ENCODE measurements around the gene POC1B.

POC1B gene

GRCh38 chr12:89538897-89539296 lies 13.1 kb upstream of the POC1B start:
- no peak for DNase-seq

- no peak for DNase-seq
Observed at GRCh38 chr12:89537389-89537788, 11.5 kb upstream of the POC1B start.

GRCh38 chr12:89529738-89530137 lies 3.9 kb upstream of the POC1B start:
- DNase-seq: no peak

- DNase-seq: no peak
Observed at GRCh38 chr12:89528434-89528833, 2.6 kb upstream of the POC1B start.

- no peak for DNase-seq
Observed at GRCh38 chr12:89525305-89525823, 483 bp downstream of the POC1B start.

- no peak for DNase-seq
Observed at GRCh38 chr12:89524541-89525304, 1.1 kb downstream of the POC1B start, which contains the start of gene GALNT4. GALNT4 (minus strand) TSS chr12:89524796; CDS start chr12:89524549, 247 bp downstream.

- no peak for DNase-seq
Observed at GRCh38 chr12:89523843-89524540, 1.9 kb downstream of the POC1B start.

GRCh38 chr12:89523393-89523792 lies 2.5 kb downstream of the POC1B start:
- DNase-seq: no peak

- DNase-seq: no peak
Observed at GRCh38 chr12:89521364-89522223, 4.3 kb downstream of the POC1B start.

- DNase-seq: no peak
Observed at GRCh38 chr12:89517720-89518119, 8.1 kb downstream of the POC1B start.

- DNase-seq: no peak
Observed at GRCh38 chr12:89516633-89517032, 9.2 kb downstream of the POC1B start.

GRCh38 chr12:89514751-89515150 lies 11.1 kb downstream of the POC1B start:
- no peak for DNase-seq

- no peak for DNase-seq
Observed at GRCh38 chr12:89513544-89513943, 12.3 kb downstream of the POC1B start.

- DNase-seq: no peak
Observed at GRCh38 chr12:89507015-89507824, 18.6 kb downstream of the POC1B start.

GRCh38 chr12:89506050-89506449 lies 19.8 kb downstream of the POC1B start:
- DNase-seq: no peak

- no peak for DNase-seq
Observed at GRCh38 chr12:89504560-89505346, 21.1 kb downstream of the POC1B start.

- no peak for DNase-seq
Observed at GRCh38 chr12:89501793-89502192, 24.1 kb downstream of the POC1B start.

- DNase-seq: no peak
Observed at GRCh38 chr12:89499857-89500256, 26.0 kb downstream of the POC1B start.

- no peak for DNase-seq
Observed at GRCh38 chr12:89497467-89497866, 28.4 kb downstream of the POC1B start.

GRCh38 chr12:89497005-89497404 lies 28.8 kb downstream of the POC1B start:
- DNase-seq: no peak
